Skin epidermis (tissue), 12 donors: ENCODE data around the gene BACE2.
"Not testable (repeated sequence)": the region's sequence is repeated elsewhere in the genome, so short reads cannot be mapped to it uniquely, and the experiment has no call there.

Experiments
- H3K27ac ChIP-seq, 21 experiments: fragments of 200-600 bp; sonication (generic) in 11 of 21; one replicate each; pipeline ENCODE4 v1.5.0; 2020; ENCODE audit warnings: mild to moderate bottlenecking in 3 of 21, inconsistent platforms in 2 of 21, moderate library complexity in 2 of 21
- H3K4me3 ChIP-seq, 7 experiments: fragments of 200-600 bp; sonication (generic) in 2 of 7; one replicate each; pipeline ENCODE4 v1.5.0; 2020; ENCODE audit warnings: inconsistent platforms in 2 of 7, mild to moderate bottlenecking in 2 of 7, moderate library complexity in 1 of 7

Gene BACE2

GRCh38 chr21:41251961-41252642 is 84.1 kb downstream of the BACE2 start:
- Histone ChIP-seq H3K27ac (peak overlapping the region in 1 of 21 experiments; percentile 35), H3K4me3 (no peak overlapping the region)

GRCh38 chr21:41254090-41254700 is 86.2 kb downstream of the BACE2 start:
- H3K27ac ChIP-seq = no peak overlapping the region
- H3K4me3 ChIP-seq = no peak overlapping the region

GRCh38 chr21:41255190-41255589 is 87.2 kb downstream of the BACE2 start:
- H3K27ac ChIP-seq = no peak overlapping the region
- H3K4me3 ChIP-seq = no peak overlapping the region

- not testable (repeated sequence) for H3K27ac ChIP-seq, H3K4me3 ChIP-seq
These were observed 88.3 kb downstream of the BACE2 start for GRCh38 chr21:41256231-41256630.

- H3K27ac ChIP-seq = no peak overlapping the region
- H3K4me3 ChIP-seq = no peak overlapping the region
These were observed 89.1 kb downstream of the BACE2 start for GRCh38 chr21:41256771-41257702.

GRCh38 chr21:41258617-41259016 is 90.7 kb downstream of the BACE2 start:
- no peak overlapping the region for H3K4me3 ChIP-seq
- no peak overlapping the region for H3K27ac ChIP-seq

- no peak overlapping the region for H3K4me3 ChIP-seq
- no peak overlapping the region for H3K27ac ChIP-seq
These were observed 92.5 kb downstream of the BACE2 start for GRCh38 chr21:41260428-41260827.

GRCh38 chr21:41267346-41267745 is 99.4 kb downstream of the BACE2 start:
- Histone ChIP-seq H3K4me3 (no peak overlapping the region), H3K27ac (no peak overlapping the region)

- no peak overlapping the region for H3K27ac ChIP-seq
- H3K4me3 ChIP-seq = no peak overlapping the region
These were observed 101.6 kb downstream of the BACE2 start for GRCh38 chr21:41269535-41269934.

- H3K27ac ChIP-seq = no peak overlapping the region
- no peak overlapping the region for H3K4me3 ChIP-seq
These were observed 109.2 kb downstream of the BACE2 start for GRCh38 chr21:41277196-41277595.

- Histone ChIP-seq H3K4me3 (no peak overlapping the region), H3K27ac (no peak overlapping the region)
These were observed 109.9 kb downstream of the BACE2 start for GRCh38 chr21:41277846-41278245.

- Histone ChIP-seq H3K27ac (no peak overlapping the region), H3K4me3 (no peak overlapping the region)
These were observed 112.4 kb downstream of the BACE2 start for GRCh38 chr21:41280115-41280919.

- H3K27ac ChIP-seq = no peak overlapping the region
These were observed 114.5 kb downstream of the BACE2 start for GRCh38 chr21:41282412-41282811.

GRCh38 chr21:41283211-41283818 is 115.4 kb downstream of the BACE2 start:
- Histone ChIP-seq H3K4me3 (no peak overlapping the region), H3K27ac (no peak overlapping the region)

More at GRCh38 chr21:41282412-41282811, 114.5 kb downstream of the BACE2 start:
- no peak overlapping the region for H3K4me3 ChIP-seq

GRCh38 chr21:41289431-41289830 is 121.5 kb downstream of the BACE2 start:
- H3K4me3 ChIP-seq = no peak overlapping the region
- no peak overlapping the region for H3K27ac ChIP-seq

- H3K27ac ChIP-seq = no peak overlapping the region
- peak overlapping the region in 1 of 7 experiments; percentile 13 for H3K4me3 ChIP-seq
These were observed 122.3 kb downstream of the BACE2 start for GRCh38 chr21:41290106-41290799.

- Histone ChIP-seq H3K27ac (no peak overlapping the region), H3K4me3 (no peak overlapping the region)
These were observed 126.7 kb downstream of the BACE2 start for GRCh38 chr21:41294548-41295231.

- Histone ChIP-seq H3K27ac (no peak overlapping the region), H3K4me3 (no peak overlapping the region)
These were observed 127.8 kb downstream of the BACE2 start for GRCh38 chr21:41295721-41296254.
